Measurements from ENCODE around the gene CDKAL1.

The CDKAL1 gene

GRCh38 chr6:20933057-20933788 is 399.0 kb downstream of the CDKAL1 start:
- DNase-seq = no peak

- no peak for DNase-seq
These were observed 402.7 kb downstream of the CDKAL1 start for GRCh38 chr6:20936949-20937348.

- DNase-seq = no peak
These were observed 405.0 kb downstream of the CDKAL1 start for GRCh38 chr6:20939161-20939775.

- no peak for DNase-seq
These were observed 408.9 kb downstream of the CDKAL1 start for GRCh38 chr6:20943040-20943627.

- DNase-seq = no peak
These were observed 409.7 kb downstream of the CDKAL1 start for GRCh38 chr6:20943922-20944321.

- DNase-seq = no peak
These were observed 411.8 kb downstream of the CDKAL1 start for GRCh38 chr6:20946022-20946421.

- DNase-seq = no peak
These were observed 412.6 kb downstream of the CDKAL1 start for GRCh38 chr6:20946890-20947289.

- no peak for DNase-seq
These were observed 413.7 kb downstream of the CDKAL1 start for GRCh38 chr6:20947977-20948376.

- no peak for DNase-seq
These were observed 414.3 kb downstream of the CDKAL1 start for GRCh38 chr6:20948556-20948955.

- DNase-seq = no peak
These were observed 414.9 kb downstream of the CDKAL1 start for GRCh38 chr6:20949138-20949537.

- DNase-seq = no peak
These were observed 418.6 kb downstream of the CDKAL1 start for GRCh38 chr6:20952699-20953474.

GRCh38 chr6:20954315-20954714 is 420.1 kb downstream of the CDKAL1 start:
- no peak for DNase-seq

GRCh38 chr6:20955131-20955530 is 420.9 kb downstream of the CDKAL1 start:
- no peak for DNase-seq

- no peak for DNase-seq
These were observed 421.5 kb downstream of the CDKAL1 start for GRCh38 chr6:20955751-20956150.

- DNase-seq = no peak
These were observed 425.8 kb downstream of the CDKAL1 start for GRCh38 chr6:20960067-20960466.

- DNase-seq = no peak
These were observed 431.0 kb downstream of the CDKAL1 start for GRCh38 chr6:20965276-20965675.

- no peak for DNase-seq
These were observed 431.7 kb downstream of the CDKAL1 start for GRCh38 chr6:20965915-20966314.

GRCh38 chr6:20969551-20969950 is 435.3 kb downstream of the CDKAL1 start:
- no peak for DNase-seq

GRCh38 chr6:20976391-20976918 is 442.2 kb downstream of the CDKAL1 start:
- DNase-seq = no peak

GRCh38 chr6:20978151-20978614 is 443.9 kb downstream of the CDKAL1 start:
- no peak for DNase-seq

- no peak for DNase-seq
These were observed 444.8 kb downstream of the CDKAL1 start for GRCh38 chr6:20979076-20979475.

- no peak for DNase-seq
These were observed 449.7 kb downstream of the CDKAL1 start for GRCh38 chr6:20983961-20984360.

- DNase-seq = no peak
These were observed 451.6 kb downstream of the CDKAL1 start for GRCh38 chr6:20985821-20986220.
